Esophagus squamous epithelium (tissue), 4 donors: ENCODE data around the gene TRIM10.

Experiments used
- CTCF ChIP-seq, 6 experiments: fragments of 450-650 bp in 4 of 6; fragments of 200-600 bp in 2 of 6; sonication (generic) in 2 of 6; IDR thresholded peaks; one replicate each; pipeline ENCODE4 v1.5.1; 2016 to 2019; ENCODE audit warnings: antibody characterized with exemption in 6 of 6, mild to moderate bottlenecking in 4 of 6, moderate library complexity in 4 of 6
- POLR2A ChIP-seq, 4 donors: fragments of 450-650 bp; IDR thresholded peaks; one replicate each; pipeline ENCODE4 v1.6.1; 2017; ENCODE audit warnings: antibody characterized with exemption in 4 of 4, mild to moderate bottlenecking in 4 of 4, moderate library complexity in 3 of 4

- peak; percentile 88 to 96 (median 93) for TF ChIP-seq CTCF (IDR thresholded peaks at IDR 0.05)
- no peak for TF ChIP-seq POLR2A (IDR thresholded peaks at IDR 0.05)
Observed at GRCh38 chr6:30130887-30131862, 29.8 kb downstream of the TRIM10 start.
